ENCODE measurements around the gene USP54. TPM values are rescaled to one million over a fixed set of nuclear protein-coding genes. Genes with fewer than 3 reads are reported as not detected.
"Not testable (repeated sequence)": the region's sequence is repeated elsewhere in the genome, so short reads cannot be mapped to it uniquely, and the experiment has no call there.

Gene USP54
- total RNA-seq, 2 experiments from 2014 or later = 15.2 to 16.4 TPM

DNA sequence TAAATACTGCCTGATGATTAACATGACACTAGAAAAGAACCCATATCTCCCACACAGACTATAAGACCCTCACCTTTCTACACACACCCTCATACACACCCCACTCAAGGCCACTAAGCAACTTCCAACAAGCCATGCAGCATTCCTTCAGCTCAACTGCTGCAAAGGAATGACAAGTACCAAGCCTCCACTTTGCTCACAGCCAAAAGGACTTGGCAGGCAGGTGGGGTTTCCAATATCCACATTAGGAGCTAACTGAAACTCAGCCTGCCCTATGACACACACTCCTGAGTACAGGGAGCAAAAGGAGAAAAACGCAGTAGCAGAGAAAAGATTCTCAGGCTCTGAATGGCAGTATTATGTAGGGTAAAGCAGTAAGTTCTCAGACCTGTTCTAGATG lies 13.4 kb downstream of the USP54 start:
- no peaks in the 10 kb centered on the region for H4K20me1 ChIP-seq (ENCODE audit: insufficient read depth, low read length)
- POLR2A ChIA-PET = no interaction called here
- CTCF ChIA-PET (ENCODE audit: unreplicated experiment) = no interaction called here
- TF ChIP-seq, protein P1, sequence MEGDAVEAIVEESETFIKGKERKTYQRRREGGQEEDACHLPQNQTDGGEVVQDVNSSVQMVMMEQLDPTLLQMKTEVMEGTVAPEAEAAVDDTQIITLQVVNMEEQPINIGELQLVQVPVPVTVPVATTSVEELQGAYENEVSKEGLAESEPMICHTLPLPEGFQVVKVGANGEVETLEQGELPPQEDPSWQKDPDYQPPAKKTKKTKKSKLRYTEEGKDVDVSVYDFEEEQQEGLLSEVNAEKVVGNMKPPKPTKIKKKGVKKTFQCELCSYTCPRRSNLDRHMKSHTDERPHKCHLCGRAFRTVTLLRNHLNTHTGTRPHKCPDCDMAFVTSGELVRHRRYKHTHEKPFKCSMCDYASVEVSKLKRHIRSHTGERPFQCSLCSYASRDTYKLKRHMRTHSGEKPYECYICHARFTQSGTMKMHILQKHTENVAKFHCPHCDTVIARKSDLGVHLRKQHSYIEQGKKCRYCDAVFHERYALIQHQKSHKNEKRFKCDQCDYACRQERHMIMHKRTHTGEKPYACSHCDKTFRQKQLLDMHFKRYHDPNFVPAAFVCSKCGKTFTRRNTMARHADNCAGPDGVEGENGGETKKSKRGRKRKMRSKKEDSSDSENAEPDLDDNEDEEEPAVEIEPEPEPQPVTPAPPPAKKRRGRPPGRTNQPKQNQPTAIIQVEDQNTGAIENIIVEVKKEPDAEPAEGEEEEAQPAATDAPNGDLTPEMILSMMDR (conservative IDR thresholded peaks at IDR 0.05; ENCODE audit: low read length) = no peak
- no peak for TF ChIP-seq EZH2phosphoT487 (IDR thresholded peaks at IDR 0.05; ENCODE audit: borderline replicate concordance, low read depth, low read length)
- H3K9me2 ChIP-seq (ENCODE audit: insufficient read depth, low read length) = no peaks in the 10 kb centered on the region
- BruUV-seq (replicated peaks) = no TSS peak
- no peaks in the 10 kb centered on the region for H3K36me3 ChIP-seq (ENCODE audit: insufficient read depth, low read length)
- no peaks in the 10 kb centered on the region for H3K9me3 ChIP-seq (ENCODE audit: low read length)
- H3K4me1 ChIP-seq (ENCODE audit: insufficient read depth, low read length, poor library complexity, severe bottlenecking) = no peaks in the 10 kb centered on the region
- no peak overlapping the region for H3K4me3 ChIP-seq (ENCODE audit: low read depth, low read length, poor library complexity, severe bottlenecking)
- no peak overlapping the region for H3K4me2 ChIP-seq (ENCODE audit: low read length)
- no peak for DNase-seq (ENCODE audit: low spot score)
- no peaks in the 10 kb centered on the region for H3K79me2 ChIP-seq (ENCODE audit: insufficient read depth, low read depth, low read length)
- H3K27ac ChIP-seq (ENCODE audit: low read depth, low read length, poor library complexity, severe bottlenecking) = no peak overlapping the region
- H2AFZ ChIP-seq (ENCODE audit: low read length) = no peak overlapping the region
- intact Hi-C loops (cut with micrococcal nuclease; ENCODE audit: unreplicated experiment) = no loop called here

DNA sequence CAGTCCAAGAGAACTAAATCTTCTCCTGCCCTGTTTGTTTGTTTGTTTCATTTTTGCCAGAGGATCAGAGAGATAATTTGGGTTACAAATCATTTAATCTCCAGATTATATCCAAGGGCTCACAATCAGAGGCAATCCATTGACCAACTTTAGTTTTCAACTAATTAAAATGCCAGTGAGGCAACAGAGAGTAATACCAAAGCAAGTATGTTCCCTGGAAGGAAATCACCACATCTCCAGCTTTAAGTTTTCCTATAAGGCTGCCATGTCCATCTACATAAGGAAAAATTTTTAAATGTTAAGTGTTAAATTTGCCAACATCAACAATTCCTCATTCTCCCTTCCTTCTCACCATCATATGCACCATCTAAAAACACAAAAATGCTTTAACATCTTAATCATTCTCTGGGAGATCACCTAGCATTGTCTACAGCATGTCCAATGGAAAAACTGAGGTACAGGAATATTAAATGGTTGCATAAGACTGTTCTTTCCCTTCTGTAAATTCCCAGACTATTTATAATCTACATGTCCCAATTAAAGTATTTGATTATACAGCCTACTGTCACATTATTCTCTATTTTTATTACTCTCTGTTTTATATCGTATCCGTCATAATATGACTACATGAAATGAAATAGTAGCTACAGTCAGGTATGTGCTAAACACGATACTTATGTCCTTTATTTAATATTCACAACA lies 14.1 kb downstream of the USP54 start:
- no peak for TF ChIP-seq EZH2phosphoT487 (IDR thresholded peaks at IDR 0.05; ENCODE audit: borderline replicate concordance, low read depth, low read length)
- TF ChIP-seq, protein P1 (conservative IDR thresholded peaks at IDR 0.05; ENCODE audit: low read length) = no peak
- Histone ChIP-seq H3K27ac (ENCODE audit: low read depth, low read length, poor library complexity, severe bottlenecking) (no peak overlapping the region), H3K79me2 (ENCODE audit: insufficient read depth, low read depth, low read length) (no peaks in the 10 kb centered on the region), H3K9me2 (ENCODE audit: insufficient read depth, low read length) (no peaks in the 10 kb centered on the region), H2AFZ (ENCODE audit: low read length) (no peak overlapping the region), H3K36me3 (ENCODE audit: insufficient read depth, low read length) (no peaks in the 10 kb centered on the region), H3K4me3 (ENCODE audit: low read depth, low read length, poor library complexity, severe bottlenecking) (no peak overlapping the region), H4K20me1 (ENCODE audit: insufficient read depth, low read length) (no peaks in the 10 kb centered on the region), H3K4me2 (ENCODE audit: low read length) (no peak overlapping the region), H3K4me1 (ENCODE audit: insufficient read depth, low read length, poor library complexity, severe bottlenecking) (no peaks in the 10 kb centered on the region), H3K9me3 (ENCODE audit: low read length) (no peaks in the 10 kb centered on the region)
- no TSS peak for BruUV-seq (replicated peaks)
- CTCF ChIA-PET (ENCODE audit: unreplicated experiment) = no interaction called here
- no peak for DNase-seq (ENCODE audit: low spot score)
- POLR2A ChIA-PET = interaction anchor here (0.7 kb wide), 1 partner anchor 25 kb away, joined by 4 read pairs; no protein-coding TSS in a partner anchor
- intact Hi-C loops (cut with micrococcal nuclease; ENCODE audit: unreplicated experiment) = no loop called here

DNA sequence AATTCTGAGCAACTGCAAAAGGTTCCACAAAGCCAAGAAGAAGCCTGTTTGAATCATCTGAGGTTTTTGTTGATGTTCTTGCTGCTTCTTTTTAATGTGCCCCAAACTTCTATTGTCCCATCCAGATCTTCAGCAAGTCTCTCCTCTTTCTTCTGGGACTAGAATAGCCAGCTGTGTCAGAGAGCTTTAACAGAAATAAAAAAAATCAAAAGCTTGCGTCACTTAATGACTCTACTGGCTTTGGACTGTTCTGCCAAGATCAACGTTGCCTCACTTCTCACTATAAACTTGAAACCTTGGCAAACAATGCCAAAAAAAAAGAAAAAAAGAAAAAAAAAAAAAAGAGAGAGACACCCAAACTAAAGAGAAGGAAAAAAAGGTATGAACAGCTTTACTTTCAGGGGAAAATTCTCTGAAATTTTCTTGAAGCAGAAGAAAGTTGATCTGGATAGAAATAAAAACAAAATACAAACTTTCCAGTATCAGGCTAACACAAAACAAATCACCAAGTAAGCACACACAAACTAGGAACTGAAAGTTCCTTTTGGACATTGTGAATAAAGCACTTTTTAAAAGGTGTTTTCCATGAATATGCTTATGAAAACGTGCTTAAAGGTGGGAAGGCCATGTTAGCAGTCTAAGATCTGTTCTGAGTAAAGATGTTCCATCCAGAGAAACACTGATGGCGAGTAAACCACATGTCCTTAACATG lies 14.8 kb downstream of the USP54 start:
- H3K9me3 ChIP-seq (ENCODE audit: low read length) = no peaks in the 10 kb centered on the region
- ChIA-PET CTCF (ENCODE audit: unreplicated experiment) (no interaction called here), POLR2A (interaction anchor here (0.7 kb wide), 2 partner anchors 10 to 25 kb away, joined by 3 to 4 read pairs; no protein-coding TSS in a partner anchor)
- intact Hi-C loops (cut with micrococcal nuclease; ENCODE audit: unreplicated experiment) = no loop called here
- no peak overlapping the region for H3K27ac ChIP-seq (ENCODE audit: low read depth, low read length, poor library complexity, severe bottlenecking)
- no peak for DNase-seq (ENCODE audit: low spot score)
- H3K4me2 ChIP-seq (ENCODE audit: low read length) = no peak overlapping the region
- no peaks in the 10 kb centered on the region for H4K20me1 ChIP-seq (ENCODE audit: insufficient read depth, low read length)
- no peaks in the 10 kb centered on the region for H3K9me2 ChIP-seq (ENCODE audit: insufficient read depth, low read length)
- H3K4me1 ChIP-seq (ENCODE audit: insufficient read depth, low read length, poor library complexity, severe bottlenecking) = no peaks in the 10 kb centered on the region
- no peak overlapping the region for H2AFZ ChIP-seq (ENCODE audit: low read length)
- BruUV-seq (replicated peaks) = no TSS peak
- TF ChIP-seq EZH2phosphoT487 (IDR thresholded peaks at IDR 0.05; ENCODE audit: borderline replicate concordance, low read depth, low read length) = no peak
- TF ChIP-seq, protein P1 (conservative IDR thresholded peaks at IDR 0.05; ENCODE audit: low read length) = no peak
- no peaks in the 10 kb centered on the region for H3K36me3 ChIP-seq (ENCODE audit: insufficient read depth, low read length)
- no peaks in the 10 kb centered on the region for H3K79me2 ChIP-seq (ENCODE audit: insufficient read depth, low read depth, low read length)
- H3K4me3 ChIP-seq (ENCODE audit: low read depth, low read length, poor library complexity, severe bottlenecking) = no peak overlapping the region

DNA sequence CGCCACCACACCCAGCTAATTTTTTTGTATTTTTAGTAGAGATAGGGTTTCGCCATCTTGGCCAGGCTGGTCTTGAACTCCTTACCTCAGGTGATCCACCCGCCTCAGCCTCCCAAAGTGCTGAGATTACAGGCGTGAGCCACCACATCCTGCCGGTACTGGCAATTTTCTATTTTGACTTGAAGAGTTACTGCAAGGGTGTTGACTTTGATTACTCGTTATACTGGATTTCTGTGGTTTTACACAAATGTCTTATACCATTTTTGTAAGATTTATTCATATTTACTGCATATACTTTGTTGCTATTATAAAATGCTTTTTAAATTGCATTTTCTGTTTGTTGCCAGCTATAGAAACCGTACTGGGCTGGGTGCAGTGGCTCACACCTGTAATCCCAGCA lies 24.1 kb downstream of the USP54 start:
- H4K20me1 ChIP-seq (ENCODE audit: insufficient read depth, low read length); intact Hi-C loops (cut with micrococcal nuclease; ENCODE audit: unreplicated experiment); H3K4me3 ChIP-seq (ENCODE audit: low read depth, low read length, poor library complexity, severe bottlenecking); CTCF ChIA-PET (ENCODE audit: unreplicated experiment); H2AFZ ChIP-seq (ENCODE audit: low read length); H3K9me3 ChIP-seq (ENCODE audit: low read length); POLR2A ChIA-PET; H3K27ac ChIP-seq (ENCODE audit: low read depth, low read length, poor library complexity, severe bottlenecking); BruUV-seq (replicated peaks); H3K79me2 ChIP-seq (ENCODE audit: insufficient read depth, low read depth, low read length); H3K36me3 ChIP-seq (ENCODE audit: insufficient read depth, low read length); DNase-seq (ENCODE audit: low spot score); H3K9me2 ChIP-seq (ENCODE audit: insufficient read depth, low read length); H3K4me1 ChIP-seq (ENCODE audit: insufficient read depth, low read length, poor library complexity, severe bottlenecking); H3K4me2 ChIP-seq (ENCODE audit: low read length): not testable (repeated sequence)
